ENCODE measurements around the gene AGMAT.

Gene AGMAT

GRCh38 chr1:15624133-15624714 lies 39.4 kb upstream of the AGMAT start:
- no peak for DNase-seq (ENCODE audit: low spot score)
- TF ChIP-seq CTCF (IDR thresholded peaks at IDR 0.05; ENCODE audit: extremely low read depth, missing control alignments) = no peak

- no peak for DNase-seq (ENCODE audit: low spot score)
- TF ChIP-seq CTCF (IDR thresholded peaks at IDR 0.05; ENCODE audit: extremely low read depth, missing control alignments) = no peak
These were observed 38.6 kb upstream of the AGMAT start for GRCh38 chr1:15623435-15623834.

GRCh38 chr1:15622712-15623373 lies 38.0 kb upstream of the AGMAT start:
- DNase-seq (ENCODE audit: low spot score) = no peak
- no peak for TF ChIP-seq CTCF (IDR thresholded peaks at IDR 0.05; ENCODE audit: extremely low read depth, missing control alignments)

GRCh38 chr1:15621975-15622374 lies 37.1 kb upstream of the AGMAT start:
- no peak for TF ChIP-seq CTCF (IDR thresholded peaks at IDR 0.05; ENCODE audit: extremely low read depth, missing control alignments)
- no peak for DNase-seq (ENCODE audit: low spot score)

DNA sequence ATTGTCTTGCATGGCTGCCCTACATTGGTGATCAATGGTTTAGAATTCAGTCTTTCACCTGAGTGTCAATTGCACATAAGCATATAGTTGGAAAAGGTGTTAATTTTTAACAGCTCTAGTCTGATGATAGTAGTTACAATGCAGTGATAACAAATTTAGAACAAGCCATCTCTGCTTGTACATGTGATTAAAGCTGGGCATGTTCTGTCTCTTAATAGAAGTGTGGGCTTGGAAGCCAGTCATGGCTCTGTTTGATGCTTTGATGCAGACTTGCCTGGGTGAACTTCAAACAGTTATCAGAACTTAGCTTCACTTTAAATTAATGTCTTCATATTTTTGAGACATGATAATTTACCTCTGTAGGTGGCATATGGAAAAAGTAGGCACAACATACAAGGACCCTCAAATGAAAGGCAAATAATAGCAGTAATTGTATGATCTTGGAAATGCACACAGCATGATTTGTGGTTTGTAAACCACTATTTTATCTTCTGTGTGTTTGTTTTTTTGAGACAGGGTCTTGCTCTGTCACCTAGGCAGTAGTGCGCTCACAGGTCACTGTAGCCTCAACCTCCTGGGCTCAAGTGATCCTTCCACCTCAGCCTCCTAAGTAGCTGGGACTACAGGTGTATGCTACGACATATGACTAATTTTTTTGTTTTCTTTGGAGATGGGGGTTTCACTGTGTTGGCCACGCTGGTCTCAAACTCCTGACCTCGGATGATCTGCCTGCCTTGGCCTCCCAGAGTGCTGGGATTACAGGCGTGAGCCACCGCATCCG lies 36.2 kb upstream of the AGMAT start:
- no peak for TF ChIP-seq CTCF (IDR thresholded peaks at IDR 0.05; ENCODE audit: extremely low read depth, missing control alignments)
- DNase-seq (ENCODE audit: low spot score) = no peak

DNA sequence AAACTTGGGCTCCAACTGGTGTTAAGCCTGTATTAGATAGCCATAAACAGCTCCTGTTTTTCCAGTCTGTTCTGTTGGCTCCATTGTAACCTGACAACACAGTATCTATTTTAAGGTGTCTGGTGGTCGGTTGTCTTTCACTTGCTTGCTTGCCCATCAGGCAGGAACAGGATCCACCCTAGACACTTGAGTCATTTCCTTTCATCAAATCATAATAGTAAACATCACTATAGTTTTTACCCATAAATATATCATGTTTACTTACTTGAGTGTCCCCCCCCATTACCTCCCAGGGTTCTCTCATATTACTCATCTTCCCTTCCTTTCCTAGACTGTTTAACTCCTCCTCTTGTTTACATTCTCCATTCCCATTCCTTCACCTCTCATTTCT lies 35.3 kb upstream of the AGMAT start:
- no peak for TF ChIP-seq CTCF (IDR thresholded peaks at IDR 0.05; ENCODE audit: extremely low read depth, missing control alignments)
- DNase-seq (ENCODE audit: low spot score) = no peak
